Heart right ventricle (tissue), 16 donors: Measurements from ENCODE around the gene ARHGAP32. TPM values are rescaled to one million over a fixed set of nuclear protein-coding genes. Genes with fewer than 3 reads are reported as not detected.
"Not testable (repeated sequence)": the region's sequence is repeated elsewhere in the genome, so short reads cannot be mapped to it uniquely, and the experiment has no call there.

Experiments
- ATAC-seq, 8 donors: fragments of 200-7000 bp; cut with Tn5 transposase; one replicate each; pipeline ENCODE4 v1.9.1; 2020; ENCODE audit warnings: mild to moderate bottlenecking in 8 of 8, moderate library complexity in 8 of 8, moderate number of reproducible peaks in 1 of 8
- DNase-seq, 2 donors: peaks; one replicate each; pipeline ENCODE4 v3.0.0-alpha.2; 2020
- H3K27ac ChIP-seq, 10 donors: fragments of 200-600 bp; sonication (generic) in 2 of 10; one replicate each; pipeline versions ENCODE4 v1.5.0 to v1.8.0; 2020 to 2022; ENCODE audit warnings: mild to moderate bottlenecking in 3 of 10
- H3K27me3 ChIP-seq, 7 donors: fragments of 200-600 bp; one replicate each; pipeline ENCODE4 v1.8.0; 2021 to 2022; ENCODE audit warnings: mild to moderate bottlenecking in 2 of 7
- H3K36me3 ChIP-seq, 9 donors: fragments of 200-600 bp; sonication (generic) in 1 of 9; one replicate each; pipeline versions ENCODE4 v1.5.0 to v1.8.0; 2020 to 2022; ENCODE audit warnings: mild to moderate bottlenecking in 2 of 9
- H3K4me1 ChIP-seq, 9 donors: fragments of 200-600 bp; sonication (generic) in 1 of 9; one replicate each; pipeline versions ENCODE4 v1.5.0 to v1.8.0; 2020 to 2022; ENCODE audit warnings: mild to moderate bottlenecking in 4 of 9
- H3K4me3 ChIP-seq, 10 donors: fragments of 200-600 bp; sonication (generic) in 2 of 10; one replicate each; pipeline versions ENCODE4 v1.5.0 to v1.8.0; 2020 to 2022; ENCODE audit warnings: mild to moderate bottlenecking in 7 of 10, moderate library complexity in 2 of 10
- H3K9me3 ChIP-seq, 11 donors: fragments of 200-600 bp in 10 of 11; sonication (generic) in 2 of 11; one replicate each; pipeline versions ENCODE4 v1.5.0 to v1.8.0; 2013 to 2022; ENCODE audit warnings: mild to moderate bottlenecking in 2 of 11, control low read depth in 1 of 11, moderate library complexity in 1 of 11
- CTCF ChIP-seq, 9 donors: fragments of 200-600 bp; sonication (generic) in 2 of 9; IDR thresholded peaks; one replicate each; pipeline versions ENCODE4 v1.5.0 to v1.8.0; 2021 to 2022; ENCODE audit warnings: antibody characterized with exemption in 9 of 9, mild to moderate bottlenecking in 5 of 9, moderate library complexity in 1 of 9
- WGBS, 2 donors: extraction: QIAGEN DNeasy Blood & Tissue Kit; methylation state at CpG; one replicate each; pipeline ENCODE4 v1.1.7; 2013; ENCODE audit warnings: inconsistent platforms in 1 of 2; 5-methylcytosine and 5-hydroxymethylcytosine counted together
- intact Hi-C, 10 donors: fragments of 100-400 bp; cut with DNase I; formaldehyde crosslinking; loops; one replicate each; pipeline versions ENCODE4 v1.11.1 to v1.14.2; 2022
- polyA plus RNA-seq, 2 donors: library from polyadenylated mRNA; stranded (reverse); fragments of 200-250 nt; gene quantifications; one replicate each; pipeline ENCODE4 v1.2.3, GENCODE V29; 2013
- total RNA-seq, 10 donors: library from RNA; stranded (reverse); fragmentation: NEBNext Ultra II Directional in 3 of 10; extraction: Animal tissue kit (Norgen Biotek cat#: 25700) in 3 of 10; gene quantifications; one replicate each; pipeline versions ENCODE4 v1.2.1 to v1.2.4, GENCODE V29; 2021 to 2023
- donor health status: Arrhythmogenic right ventricular cardiomyopathy.
- donor health status: ischemic (EF 13 %, LVEDD 7.1; RV severe dilation, severe dysfunction).
- donor health status: healthy with polysubstance abuse.
- donor health status: DM: no; HTN: yes; CAD: no.
- donor health status: DM: no; HTN: no; CAD: no.
- donor health status: ischemic (EF 25% LVEDD 6.9; RV normal size, moderate dysfunction).
- donor health status: ischemic (EF 25% LVEDD 5.7; RV mildly dilated, moderate dysfunction).
- donor health status: healthy.
- donor health status: DM: yes; HTN: yes; CAD: no.
- donor health status: Ischemic cardiomyopathy.
- donor health status: ischemic (EF 35%, LVEDD 5.7; RV mildly dilated, moderate dysfunction).
- donor health status: nonischemic (EF 11% LVEDD 7.7; RV severe dilation, severe dysfunction).
- donor health status: DM: yes; HTN: yes; CAD: no.
- donor health status: PGD.
- donor health status: ischemic (EF 29% LVEDD 5.4; RV normal size, mild dysfunction).
- donor health status: nonischemic (EF 23%, LVEDD 6.1; RV moderate dilation, normal function).

Gene ARHGAP32
- total and polyA plus RNA-seq, 12 donors, result 1.0 to 8.7 (median 4.4) TPM

DNA sequence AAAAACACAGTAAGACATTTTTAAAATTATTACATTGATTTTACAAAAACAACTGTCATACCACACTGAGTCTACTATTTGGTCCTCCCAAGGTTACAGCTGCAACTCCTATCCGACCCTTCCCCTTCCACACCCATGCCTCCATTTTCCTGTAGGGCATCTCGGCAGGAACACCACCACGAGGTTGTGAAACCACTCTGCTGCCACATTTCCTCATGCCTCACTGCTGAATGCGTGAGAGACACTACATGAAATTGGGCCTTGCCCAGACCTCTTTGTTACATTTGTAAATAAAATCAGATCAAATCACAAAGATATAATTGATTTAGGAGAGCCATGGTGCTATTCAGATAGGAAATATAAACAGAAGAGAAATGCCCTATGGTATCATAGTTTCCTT lies 2.0 kb downstream of the ARHGAP32 start:
- DNase-seq (no peak), ATAC-seq (no peak)
- WGBS, 2 donors, result 77 to 79% methylated on average over 4 of the region's 4 CpGs
- TF ChIP-seq CTCF (IDR thresholded peaks at IDR 0.05), result no peak
- no peaks in the 10 kb centered on the region for H3K36me3 ChIP-seq
- no peak overlapping the region for H3K4me3 ChIP-seq
- intact Hi-C loops, result no loop called here
- peaks cover 0 to 6% (median 0%) of the 10 kb centered on the region in 9 donors for H3K4me1 ChIP-seq
- peaks cover 0 to 13% (median 6%) of the 10 kb centered on the region in 11 donors for H3K9me3 ChIP-seq
- no peak overlapping the region for H3K27ac ChIP-seq
- H3K27me3 ChIP-seq, result no peaks in the 10 kb centered on the region

GRCh38 chr11:129189646-129190045 lies 2.5 kb downstream of the ARHGAP32 start:
- ATAC-seq (no peak), DNase-seq (no peak)
- Histone ChIP-seq H3K36me3 (no peaks in the 10 kb centered on the region), H3K4me1 (peaks cover 0 to 6% (median 0%) of the 10 kb centered on the region in 9 donors), H3K27me3 (no peaks in the 10 kb centered on the region), H3K27ac (no peak overlapping the region), H3K9me3 (peaks cover 0 to 13% (median 6%) of the 10 kb centered on the region in 11 donors), H3K4me3 (no peak overlapping the region)
- WGBS, 2 donors, result 88 to 90% methylated on average over 1 of the region's 1 CpG
- TF ChIP-seq CTCF (IDR thresholded peaks at IDR 0.05), result no peak
- intact Hi-C loops, result no loop called here

GRCh38 chr11:129185082-129185481 lies 7.0 kb downstream of the ARHGAP32 start:
- H3K27ac ChIP-seq, ATAC-seq, DNase-seq, H3K4me1 ChIP-seq, intact Hi-C loops, H3K36me3 ChIP-seq, H3K27me3 ChIP-seq, H3K4me3 ChIP-seq: not testable (repeated sequence)
- 97 to 98% methylated on average over 2 of the region's 2 CpGs for WGBS, 2 donors
- peaks cover 0 to 13% (median 6%) of the 10 kb centered on the region in 11 donors for H3K9me3 ChIP-seq

DNA sequence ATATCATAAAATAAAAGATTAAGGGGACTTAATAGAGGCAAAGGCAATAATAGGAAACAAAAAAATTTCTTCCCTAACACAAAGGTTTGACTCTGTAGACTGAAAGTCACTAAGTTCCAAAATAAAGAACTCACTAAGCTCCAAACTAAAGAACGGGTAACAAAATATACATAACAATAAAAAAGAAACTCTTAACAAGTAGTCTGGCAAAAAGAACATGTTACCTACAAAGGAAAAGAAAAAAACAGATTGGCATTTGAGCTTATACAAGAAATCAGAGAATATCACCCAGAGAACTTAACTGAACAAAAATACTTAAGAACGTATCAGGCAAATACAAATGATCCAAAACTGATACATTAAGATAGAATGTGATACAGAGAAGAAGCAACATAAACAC lies 7.5 kb downstream of the ARHGAP32 start:
- no peak overlapping the region for H3K27ac ChIP-seq
- H3K36me3 ChIP-seq, result no peaks in the 10 kb centered on the region
- H3K4me3 ChIP-seq, result no peak overlapping the region
- peaks cover 0 to 13% (median 6%) of the 10 kb centered on the region in 11 donors for H3K9me3 ChIP-seq
- intact Hi-C loops, result no loop called here
- DNase-seq, result no peak
- ATAC-seq, result no peak
- TF ChIP-seq CTCF (IDR thresholded peaks at IDR 0.05), result no peak
- no peaks in the 10 kb centered on the region for H3K4me1 ChIP-seq
- H3K27me3 ChIP-seq, result no peaks in the 10 kb centered on the region
- WGBS, 2 donors, result 90 to 96% methylated on average over 2 of the region's 2 CpGs

DNA sequence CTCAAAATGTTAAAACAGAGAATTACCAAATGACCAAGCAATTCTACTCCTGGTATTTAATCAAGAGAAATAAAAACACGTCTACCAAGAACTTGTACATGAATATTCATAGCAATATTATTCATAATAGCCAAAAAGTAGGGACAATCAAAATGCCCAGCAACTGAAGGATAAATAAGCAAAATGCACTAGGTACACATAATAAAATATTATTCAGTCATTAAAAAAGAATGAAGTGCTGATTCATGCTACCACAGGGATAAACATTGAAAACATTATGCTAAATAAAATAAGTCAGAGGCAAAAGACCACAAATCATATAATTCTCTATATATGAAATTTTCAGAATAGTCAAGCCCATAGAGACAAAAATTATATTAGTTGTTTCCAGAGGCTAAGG lies 24.8 kb downstream of the ARHGAP32 start:
- DNase-seq, result no peak
- H3K27ac ChIP-seq, result no peak overlapping the region
- H3K4me3 ChIP-seq, result no peak overlapping the region
- 84 to 91% methylated on average over 1 of the region's 1 CpG for WGBS, 2 donors
- no peaks in the 10 kb centered on the region for H3K4me1 ChIP-seq
- no peak for TF ChIP-seq CTCF (IDR thresholded peaks at IDR 0.05)
- peaks cover 0 to 47% (median 11%) of the 10 kb centered on the region in 11 donors for H3K9me3 ChIP-seq
- intact Hi-C loops, result no loop called here
- peaks cover 0 to 17% (median 0%) of the 10 kb centered on the region in 9 donors for H3K36me3 ChIP-seq
- no peaks in the 10 kb centered on the region for H3K27me3 ChIP-seq
- no peak for ATAC-seq
